HG02885 (cell line): ENCODE measurements around the gene RASAL3.
"Not testable (repeated sequence)": the region's sequence is repeated elsewhere in the genome, so short reads cannot be mapped to it uniquely, and the experiment has no call there.

Experiments used
- ATAC-seq: cut with Tn5 transposase; IDR thresholded peaks from one replicate; pipeline ENCODE4 v1.9.1; 2021; ENCODE audit warnings: mild to moderate bottlenecking; ENCODE audit not compliant: unreplicated experiment, poor library complexity

The RASAL3 gene

DNA sequence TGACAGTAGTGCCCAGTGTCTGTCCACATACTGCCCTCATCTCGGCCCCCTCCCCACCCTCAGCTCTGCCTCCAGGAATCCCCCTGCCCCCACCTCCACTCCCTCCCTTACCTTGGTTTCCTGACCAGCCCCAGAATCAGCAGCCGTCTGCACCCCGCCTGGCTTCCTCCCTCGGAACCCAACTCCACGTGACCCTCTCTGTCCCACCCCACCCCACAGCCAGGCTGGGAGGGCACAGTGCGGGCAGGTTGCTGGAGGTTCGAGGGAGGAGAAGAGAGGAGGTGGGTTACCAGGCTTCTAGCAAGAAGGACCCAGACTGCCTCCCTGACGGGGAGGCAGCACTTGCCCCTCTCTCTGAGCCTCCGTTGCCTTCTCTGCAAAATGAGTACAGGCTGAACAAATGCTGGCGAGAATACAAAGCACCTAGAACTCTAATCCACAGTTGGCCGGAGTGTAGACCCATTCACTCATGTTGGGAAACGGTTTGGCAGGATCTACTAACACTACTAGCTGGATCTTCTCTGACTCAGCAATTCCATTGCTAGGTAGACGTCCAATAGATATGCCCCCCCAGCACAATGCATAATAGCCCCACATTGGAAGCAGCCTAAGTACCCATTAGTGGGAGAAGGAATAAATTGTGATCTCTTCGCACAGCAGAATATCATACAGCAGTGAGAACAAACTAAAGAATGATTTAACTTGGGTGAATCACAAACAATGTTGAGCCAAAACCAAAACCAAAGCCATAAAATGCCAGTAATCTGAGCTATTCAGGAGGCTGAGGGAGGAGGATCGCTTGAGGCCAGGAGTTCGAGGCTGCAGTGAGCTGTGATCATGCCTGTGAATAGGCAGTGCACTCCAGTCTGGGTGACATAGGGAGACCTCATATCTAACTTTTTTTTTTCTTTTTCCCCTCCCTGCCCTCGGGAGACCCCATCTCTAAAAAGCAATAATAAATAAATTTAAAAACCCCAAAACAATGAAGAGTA lies at the start of gene RASAL3:
Gene RASAL3 (minus strand): TSS at position 151 of the 992 bp plus-strand sequence. CDS start 186 bp downstream, outside the sequence.
- peak; percentile 57 for ATAC-seq

DNA sequence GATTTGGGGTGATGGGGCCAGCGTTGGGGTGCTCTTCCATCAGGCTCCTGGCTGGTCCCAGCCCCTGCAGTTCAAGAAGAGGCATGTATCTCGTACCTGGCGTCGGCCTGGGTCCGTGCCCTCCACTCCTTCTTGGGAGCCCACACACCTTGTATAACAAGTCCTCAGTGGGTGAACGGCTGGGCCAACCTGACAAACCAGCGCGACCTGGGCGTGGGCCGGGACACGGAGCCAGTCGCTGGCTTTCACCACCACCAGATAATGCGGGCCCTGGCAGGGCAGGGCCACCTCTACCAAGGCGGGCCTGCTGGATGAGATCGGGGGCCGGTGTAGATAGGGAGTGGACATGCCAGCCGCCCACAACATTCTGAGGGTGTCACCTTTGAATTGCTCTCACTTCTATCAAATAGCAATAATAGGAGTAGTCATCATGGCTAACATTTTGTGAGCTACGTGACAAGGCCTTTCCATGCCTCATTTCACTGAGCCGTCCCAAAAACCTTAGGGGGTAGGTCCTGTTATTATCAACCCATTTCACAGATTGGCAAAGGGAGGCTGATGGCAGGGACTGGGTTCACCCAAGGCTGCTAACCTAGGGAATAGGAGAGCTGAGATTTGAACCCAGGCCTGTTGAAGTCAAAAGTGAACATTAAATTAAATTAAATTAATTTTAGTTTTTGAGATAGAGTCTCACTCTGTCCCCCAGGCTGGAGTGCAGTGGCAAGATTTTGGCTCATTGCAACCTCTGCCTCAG lies 47.5 kb upstream of the RASAL3 start:
- ATAC-seq = no peak

DNA sequence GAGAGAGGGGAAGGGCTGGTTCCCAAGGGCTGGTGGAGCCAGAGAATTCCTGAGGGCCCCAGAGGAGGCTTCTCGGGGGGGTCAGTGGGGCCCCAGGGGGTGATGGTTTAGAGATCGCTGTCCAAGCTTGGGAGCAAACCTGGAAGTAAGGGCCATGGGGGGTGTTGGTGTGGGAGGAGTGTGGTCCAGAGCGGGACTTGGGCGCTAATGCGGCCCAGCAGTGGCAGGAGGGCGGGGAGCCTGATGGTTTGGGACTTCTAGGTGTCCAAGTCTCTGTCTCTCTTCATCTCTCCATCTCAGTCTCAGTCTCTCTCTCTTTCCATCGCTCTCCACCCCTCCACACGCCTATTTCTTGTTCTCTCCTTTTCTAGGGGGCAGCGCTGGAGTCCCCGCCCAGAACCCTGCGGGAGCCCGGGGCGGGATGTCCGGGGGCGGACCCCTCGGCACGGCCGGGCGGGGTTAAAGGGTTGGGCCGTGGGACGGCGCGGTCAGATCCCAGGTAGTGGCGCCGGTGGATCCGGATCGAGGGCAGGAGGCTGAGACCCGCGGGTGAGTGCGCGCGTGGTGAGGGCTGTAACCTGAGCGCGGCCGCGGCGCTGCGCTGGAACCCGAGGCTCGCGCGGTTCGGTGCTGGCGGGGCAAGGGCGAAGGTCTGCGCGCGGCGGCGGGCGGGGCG lies 43.8 kb upstream of the RASAL3 start, which contains the start of gene CYP4F22:
Gene CYP4F22 (plus strand): TSS at position 491 of the 676 bp plus-strand sequence. CDS start 16,812 bp downstream, outside the sequence.
- no peak for ATAC-seq

DNA sequence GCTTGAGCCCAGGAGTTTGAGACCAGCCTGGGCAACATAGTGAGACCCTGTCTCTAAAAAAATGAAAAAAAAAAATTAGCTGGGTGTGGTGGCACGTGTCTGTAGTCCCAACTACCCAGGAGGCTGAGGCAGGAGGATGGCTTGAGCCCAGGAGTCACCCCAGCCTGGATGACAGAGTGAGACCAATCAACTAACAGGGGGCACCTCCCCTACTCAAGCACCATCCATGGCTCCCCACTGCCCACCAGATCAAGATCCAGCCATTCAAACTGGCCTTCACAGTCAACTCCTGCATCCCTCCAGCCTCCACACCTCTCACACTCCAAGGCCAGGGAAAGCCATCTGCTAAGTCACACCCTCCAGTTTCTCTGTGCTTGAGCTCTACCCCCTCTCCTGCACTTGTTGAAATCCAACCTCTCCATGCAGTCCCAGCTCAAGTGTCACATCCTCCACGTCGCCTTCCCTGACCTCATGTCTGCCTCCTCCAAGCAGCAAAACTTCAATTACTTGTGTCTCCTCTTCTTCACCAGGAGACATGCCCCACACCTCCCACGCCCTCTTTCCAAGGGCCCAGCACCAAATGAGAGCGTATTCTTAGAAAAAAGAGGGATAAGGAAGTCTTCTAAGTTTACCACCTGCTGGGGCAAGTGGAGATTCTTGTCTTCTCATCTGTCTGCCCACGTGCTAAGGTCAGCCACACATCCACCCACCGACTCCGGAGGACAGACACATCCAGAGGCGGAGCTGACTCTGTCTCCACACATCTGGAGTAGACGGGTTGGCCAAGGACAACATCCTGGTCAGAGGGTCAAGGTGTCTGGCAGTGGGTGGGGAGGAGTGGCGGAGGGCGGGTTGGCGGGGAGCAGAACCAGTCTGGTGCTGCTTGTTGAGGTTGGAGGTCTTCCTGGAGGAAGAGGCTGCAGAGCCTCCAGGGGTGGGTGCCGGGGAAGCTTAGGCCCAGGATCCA lies 43.0 kb upstream of the RASAL3 start:
- ATAC-seq = no peak

DNA sequence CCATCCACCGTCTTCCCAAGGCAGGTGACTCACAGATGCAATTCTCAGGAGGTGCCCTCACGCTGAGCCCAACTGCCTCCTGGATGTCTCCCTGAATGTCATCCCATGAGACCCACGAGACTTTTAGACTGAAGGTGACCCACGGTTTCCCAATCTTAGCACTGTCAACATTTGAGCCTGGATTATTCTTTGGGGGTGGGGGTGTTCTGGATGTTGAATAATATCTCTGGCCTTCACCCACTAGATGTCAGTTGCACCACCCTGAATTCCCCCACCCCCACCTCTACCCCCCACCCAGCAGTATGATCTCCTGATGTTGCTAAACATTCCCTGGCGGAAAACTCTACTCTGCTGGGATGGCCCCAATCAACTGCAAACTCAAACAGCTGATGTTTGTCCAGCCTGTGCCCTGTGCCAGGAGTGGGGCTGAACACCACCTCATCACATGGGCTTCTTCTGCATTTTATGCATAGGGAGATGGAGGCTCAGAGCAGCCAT lies 41.8 kb upstream of the RASAL3 start:
- ATAC-seq = no peak

DNA sequence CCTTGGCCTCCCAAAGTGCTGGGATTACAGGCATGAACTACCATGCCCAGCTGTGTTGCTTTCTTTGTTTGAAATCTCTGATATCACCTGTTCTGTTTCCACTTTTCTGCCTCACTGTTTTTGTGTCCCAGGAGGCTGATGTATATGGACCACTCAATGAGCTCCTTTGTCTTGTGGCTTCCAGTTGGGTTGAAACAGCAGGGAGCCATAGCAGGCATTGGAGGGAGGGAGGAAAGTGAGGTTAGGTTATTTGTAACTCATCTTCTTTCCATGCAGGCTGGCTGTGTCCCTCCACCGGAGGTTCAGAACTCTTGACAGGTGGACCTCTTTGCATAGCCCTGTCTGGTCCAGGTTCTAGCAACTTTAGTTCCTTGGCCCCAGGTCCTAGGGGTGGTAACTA lies 37.9 kb upstream of the RASAL3 start:
- no peak for ATAC-seq

DNA sequence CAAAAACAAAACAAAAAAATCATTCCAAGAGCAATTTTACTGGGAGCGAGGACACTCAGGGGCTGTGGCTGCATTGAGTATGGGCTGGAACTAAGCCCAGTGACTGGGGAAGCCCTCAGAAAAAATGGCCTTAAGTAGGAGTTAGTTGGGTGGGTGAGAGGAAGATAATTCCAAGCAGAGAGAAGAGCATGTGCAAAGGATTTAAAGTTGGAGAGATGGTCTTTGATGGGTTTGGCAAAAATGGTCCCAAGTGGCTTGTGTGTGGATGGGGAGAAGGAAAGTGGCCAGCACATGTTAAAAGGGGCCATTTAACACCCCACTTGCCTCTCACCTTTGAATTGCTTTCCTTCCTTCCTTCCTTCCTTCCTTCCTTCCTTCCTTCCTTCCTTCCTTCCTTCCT lies 37.3 kb upstream of the RASAL3 start:
- ATAC-seq = no peak

DNA sequence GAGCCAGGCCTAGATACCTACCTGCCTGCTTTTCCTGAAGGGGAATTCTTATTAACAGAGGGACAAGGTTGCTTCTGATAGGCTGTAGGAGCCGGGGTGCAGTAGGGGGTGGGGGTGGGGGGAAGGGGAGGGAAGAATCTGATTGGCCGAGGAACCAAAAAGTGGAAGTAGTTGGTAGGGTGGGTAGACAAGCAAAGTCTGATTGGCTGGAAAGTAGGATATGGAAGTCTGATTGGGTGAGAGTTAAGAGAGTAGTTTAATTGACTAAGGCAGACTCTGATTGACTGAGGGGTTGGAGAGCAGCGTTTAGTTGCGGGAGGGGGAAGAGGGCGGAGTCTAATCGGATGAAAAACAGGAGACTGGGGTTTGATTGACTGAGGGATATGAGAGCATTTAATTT lies 34.6 kb upstream of the RASAL3 start:
- ATAC-seq = no peak

DNA sequence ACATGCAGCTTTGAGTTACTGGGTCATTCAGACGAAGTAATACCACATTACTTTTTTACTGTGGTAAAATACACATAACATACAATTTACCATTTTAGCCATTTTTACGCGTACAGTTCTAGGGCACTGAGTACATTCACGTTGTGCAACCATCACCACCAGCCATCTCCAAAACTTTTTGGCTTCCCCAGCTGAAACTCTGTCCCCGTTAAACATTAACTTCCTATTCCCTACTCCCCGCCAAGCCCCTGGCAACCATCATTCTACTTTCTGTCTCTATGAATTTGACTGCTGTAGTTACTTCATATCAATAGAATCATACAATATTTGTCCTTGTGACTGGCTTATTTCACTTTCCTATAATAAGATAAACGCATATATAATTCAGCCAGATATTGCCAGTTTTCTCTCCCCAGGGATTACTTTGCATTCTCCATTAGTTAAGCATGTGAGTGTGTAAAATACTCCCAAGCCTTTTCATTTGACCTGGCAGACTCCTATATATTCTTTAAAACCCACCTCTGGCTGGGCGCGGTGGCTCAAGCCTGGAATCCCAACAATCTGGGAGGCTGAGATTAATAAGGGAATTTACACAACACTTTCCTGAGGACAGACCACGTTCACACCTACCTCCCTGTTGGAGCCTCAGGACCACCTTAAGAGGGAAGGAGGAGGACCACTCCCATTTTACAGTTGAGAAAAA lies 34.0 kb upstream of the RASAL3 start:
- ATAC-seq = no peak

DNA sequence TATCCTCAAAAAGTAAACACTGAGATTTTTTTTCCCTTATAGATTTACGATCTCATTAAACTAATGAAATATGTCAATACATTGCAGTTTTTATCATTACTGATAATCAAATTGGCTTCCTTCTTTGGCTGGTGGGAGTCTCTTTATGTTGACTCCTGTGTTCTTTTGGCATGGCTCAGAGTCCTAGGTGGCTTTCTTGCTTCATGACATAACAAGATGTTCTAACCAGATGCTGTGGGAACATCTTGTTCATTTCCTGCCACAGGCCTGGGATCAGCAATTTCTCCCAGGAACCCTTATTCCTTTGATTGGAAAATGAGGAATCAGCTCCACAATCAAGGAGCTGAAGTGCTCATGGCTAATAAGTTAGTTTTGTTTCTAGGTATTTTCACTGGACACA lies 30.8 kb upstream of the RASAL3 start:
- ATAC-seq = no peak

DNA sequence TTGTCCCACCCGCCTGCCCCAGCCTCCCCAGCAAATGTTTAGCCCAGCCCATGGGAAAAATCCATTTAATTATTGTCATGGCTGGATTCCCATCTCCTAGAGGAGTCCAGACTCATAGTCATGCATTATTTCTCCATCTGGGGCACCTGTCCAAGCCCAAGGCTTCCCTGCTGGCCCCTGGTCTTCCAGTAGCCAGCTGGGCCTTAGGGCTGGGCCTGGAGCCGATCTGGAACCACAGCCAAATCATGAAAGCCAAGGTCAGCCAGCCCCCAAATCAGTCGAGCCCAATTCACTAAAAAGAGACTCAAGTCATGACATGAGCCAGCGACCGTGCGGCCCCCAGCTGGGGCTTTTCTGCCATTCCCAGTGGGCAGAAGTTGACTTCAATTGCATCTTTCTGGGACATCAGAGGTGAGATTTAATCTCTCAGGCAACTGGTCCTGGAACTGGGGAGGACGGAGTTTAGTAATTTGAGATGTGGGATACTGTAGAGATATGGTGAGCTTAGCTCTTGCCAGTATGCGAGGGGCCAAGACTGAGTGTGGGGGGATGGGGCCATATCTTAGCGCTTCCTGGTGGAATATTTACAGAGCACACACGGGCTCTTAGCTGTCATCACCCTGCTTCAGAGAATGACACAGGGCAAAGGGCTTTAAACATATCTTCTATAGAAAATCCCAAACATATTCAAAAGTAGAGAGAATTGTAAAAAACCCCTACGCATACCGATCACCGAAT lies 24.3 kb upstream of the RASAL3 start:
- ATAC-seq = no peak

DNA sequence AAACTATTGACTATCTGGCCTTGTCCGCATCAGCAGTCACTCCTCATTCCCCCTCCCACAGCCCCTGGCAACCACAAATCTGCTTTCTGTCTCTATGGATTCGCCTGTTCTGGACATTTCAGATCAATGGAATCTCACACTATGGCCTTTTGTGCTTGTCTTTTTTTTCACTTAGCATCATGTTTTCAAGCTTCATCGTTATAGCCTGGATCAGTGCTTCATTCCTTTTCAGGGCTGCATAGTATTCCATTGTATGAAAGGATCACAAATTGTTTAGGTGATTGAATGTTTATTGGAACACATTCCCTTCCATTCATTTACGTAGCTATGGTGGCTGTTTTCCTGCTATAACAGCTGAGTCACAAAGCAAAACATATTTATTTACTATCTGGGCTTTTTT lies 22.7 kb upstream of the RASAL3 start:
- ATAC-seq = no peak

DNA sequence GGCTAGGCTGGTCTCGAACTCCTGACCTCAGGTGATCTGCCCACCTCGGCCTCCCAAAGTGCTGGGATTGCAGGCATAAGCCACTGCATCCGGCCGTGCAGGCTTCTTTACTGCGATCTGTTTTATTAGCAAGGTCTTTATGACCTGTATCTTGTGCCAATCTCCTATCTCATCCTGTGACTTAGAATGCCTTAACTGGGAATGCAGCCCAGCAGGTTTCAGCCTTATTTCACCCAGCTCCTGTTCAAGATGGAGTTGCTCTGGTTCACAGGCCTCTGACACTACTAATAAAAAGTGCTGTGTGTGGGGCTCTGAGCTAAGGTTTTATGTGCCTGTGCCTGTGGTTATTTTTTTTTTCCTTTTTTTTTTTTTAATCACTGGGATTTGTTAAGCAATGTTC lies 21.4 kb upstream of the RASAL3 start:
- ATAC-seq = not testable (repeated sequence)

DNA sequence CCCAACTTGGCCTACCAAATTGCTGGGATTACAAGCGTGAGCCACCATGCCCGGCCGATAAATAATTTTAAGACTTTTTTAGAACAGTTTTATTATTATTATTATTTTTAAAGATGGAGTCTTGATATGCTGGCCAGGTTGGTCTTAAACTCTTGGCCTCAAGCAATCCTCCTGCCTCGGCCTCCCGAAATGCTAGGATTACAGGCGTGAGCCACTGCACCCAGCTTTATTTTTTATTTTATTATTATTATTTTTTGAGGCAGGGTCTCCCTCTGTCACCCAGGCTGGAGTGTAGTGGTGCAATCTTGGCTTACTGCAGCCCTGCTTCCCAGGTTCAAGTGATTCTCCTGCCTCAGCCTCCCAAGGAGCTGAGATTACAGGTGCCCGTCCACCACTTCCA lies 16.7 kb upstream of the RASAL3 start:
- ATAC-seq = not testable (repeated sequence)

DNA sequence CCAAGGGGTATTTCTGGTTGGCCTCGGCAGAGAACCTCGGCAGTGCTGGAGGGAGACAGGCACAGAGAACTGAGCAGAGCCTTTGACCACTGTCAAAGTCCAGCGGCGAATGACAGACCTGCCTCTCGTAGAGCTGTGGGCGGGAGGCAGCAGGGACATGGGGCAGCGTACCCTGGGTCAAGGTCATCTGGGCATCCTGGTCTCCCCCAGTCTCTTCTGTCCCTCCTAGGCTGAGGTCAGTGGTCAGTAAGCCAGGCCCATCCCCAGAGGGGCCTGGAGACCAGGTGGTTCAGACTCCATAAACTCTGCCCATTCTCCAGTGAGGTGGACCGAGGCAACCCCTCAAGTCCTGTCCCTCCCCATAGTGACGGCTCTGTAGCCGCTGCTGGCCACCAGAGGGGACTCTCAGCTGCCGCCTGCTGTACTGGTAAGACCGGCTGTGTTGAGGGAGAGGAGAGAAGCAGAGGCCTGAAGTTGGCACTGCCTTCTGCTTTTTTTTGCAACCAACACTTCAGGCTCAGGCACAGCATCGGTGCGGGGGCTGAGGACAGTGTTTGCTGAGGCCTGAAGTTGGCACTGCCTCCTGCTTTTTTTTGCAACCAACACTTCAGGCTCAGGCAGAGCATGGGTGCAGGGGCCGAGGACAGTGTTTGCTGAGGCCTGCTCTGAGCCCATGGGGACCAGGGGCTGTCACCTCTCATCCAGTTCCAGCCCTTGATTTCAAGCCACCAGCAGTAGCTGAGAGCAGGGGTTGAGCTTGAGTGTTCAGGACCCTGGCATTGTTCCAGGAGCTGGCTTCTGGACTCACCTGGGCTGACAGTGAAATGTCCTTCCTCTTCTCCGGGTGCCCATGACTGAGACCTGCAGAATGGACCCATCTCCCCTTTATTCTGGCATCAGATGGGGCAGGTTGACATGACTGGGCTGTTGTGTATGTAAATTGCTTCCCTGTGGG lies 15.3 kb upstream of the RASAL3 start, which contains the start of gene PGLYRP2:
Gene PGLYRP2 (minus strand): TSS at position 111 of the 955 bp plus-strand sequence. CDS start 130 bp downstream, outside the sequence.
- ATAC-seq = no peak

DNA sequence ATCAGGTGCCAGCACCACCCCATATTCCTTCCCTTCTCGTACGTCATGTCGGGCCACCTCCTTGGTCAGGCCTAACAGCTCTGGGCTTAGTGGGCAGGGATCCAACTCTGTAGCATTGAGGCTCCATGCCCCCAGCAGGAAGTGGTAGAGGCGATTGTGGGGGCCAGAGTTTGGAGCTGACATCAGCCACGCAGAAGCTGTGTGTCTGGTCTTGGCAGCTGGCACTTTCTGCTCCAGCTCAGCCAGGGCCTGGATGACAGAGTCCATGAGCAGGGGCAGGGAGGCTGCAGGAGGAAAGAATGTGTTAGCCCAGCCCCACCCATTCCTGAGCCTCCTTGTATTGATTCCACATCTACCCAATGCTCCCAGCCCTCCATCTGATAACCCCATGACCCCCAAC lies 12.0 kb upstream of the RASAL3 start:
- no peak for ATAC-seq

DNA sequence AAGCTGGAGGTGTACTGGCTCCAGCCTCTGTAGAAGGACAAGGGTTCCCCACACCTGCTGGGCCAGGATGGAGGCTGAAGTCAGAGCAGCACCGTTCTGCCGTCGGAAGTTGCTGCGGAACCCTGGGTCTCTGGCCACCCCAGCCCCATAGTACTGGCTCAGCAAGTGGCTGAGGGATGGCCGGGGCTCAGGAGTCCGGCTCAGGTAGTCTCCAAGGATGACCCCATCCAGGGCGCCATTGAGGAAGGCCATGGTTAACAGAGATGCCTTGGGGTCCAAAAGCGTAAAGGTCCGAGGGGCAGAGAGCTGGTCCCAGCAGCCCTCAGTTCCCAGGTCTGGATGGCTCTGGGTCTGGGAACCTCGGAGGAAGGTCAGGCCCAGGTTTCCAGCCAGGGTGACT lies 11.3 kb upstream of the RASAL3 start:
- ATAC-seq = no peak
